KMS-11 (cell line): ENCODE results near the gene PRDM16.

Experiments
- H2AFZ ChIP-seq: fragments of 200-600 bp; sonication (generic); 2 replicates; pipeline ENCODE4 v1.6.1; 2016; ENCODE audit warnings: antibody characterized with exemption, mixed run types, low read depth
- H3K27ac ChIP-seq: fragments of 200-600 bp; sonication (generic); 2 replicates; pipeline ENCODE4 v1.6.1; 2016; ENCODE audit warnings: mild to moderate bottlenecking, mixed run types
- H3K27me3 ChIP-seq: fragments of 200-600 bp; sonication (generic); 2 replicates; pipeline ENCODE4 v1.6.1; 2017; ENCODE audit warnings: mild to moderate bottlenecking, low read depth, mixed run types, moderate library complexity; ENCODE audit not compliant: insufficient read depth
- H3K36me3 ChIP-seq: fragments of 200-600 bp; sonication (generic); 2 replicates; pipeline ENCODE4 v1.6.1; 2017; ENCODE audit warnings: mild to moderate bottlenecking, mixed run types; ENCODE audit not compliant: insufficient read depth
- H3K4me1 ChIP-seq: fragments of 200-600 bp; sonication (generic); 2 replicates; pipeline ENCODE4 v1.6.1; 2016; ENCODE audit warnings: mild to moderate bottlenecking, low read depth, mixed run types; ENCODE audit not compliant: poor library complexity, severe bottlenecking
- H3K4me2 ChIP-seq: fragments of 200-600 bp; sonication (generic); 2 replicates; pipeline ENCODE4 v1.7.0; 2016; ENCODE audit warnings: mild to moderate bottlenecking, mixed run types
- H3K4me3 ChIP-seq: fragments of 200-600 bp; sonication (generic); IDR thresholded peaks from 2 replicates; pipeline ENCODE4 v1.6.1; 2017; ENCODE audit warnings: low read depth, low read length, mixed read lengths; ENCODE audit not compliant: insufficient read depth
- H3K79me2 ChIP-seq: fragments of 200-600 bp; sonication (generic); 2 replicates; pipeline ENCODE4 v1.6.1; 2016; ENCODE audit warnings: low read depth, mixed run types; ENCODE audit not compliant: insufficient read depth
- H3K9ac ChIP-seq: fragments of 200-600 bp; sonication (generic); 2 replicates; pipeline ENCODE4 v1.6.1; 2016; ENCODE audit warnings: mild to moderate bottlenecking, mixed run types
- H4K20me1 ChIP-seq: fragments of 200-600 bp; sonication (generic); 2 replicates; pipeline ENCODE4 v1.6.1; 2016; ENCODE audit warnings: mild to moderate bottlenecking, mixed run types; ENCODE audit not compliant: insufficient read depth
- TF ChIP-seq, protein P1 (sequence below): fragments of 200-600 bp; sonication (generic); conservative IDR thresholded peaks from 2 replicates; pipeline ENCODE4 v1.6.1; 2017; ENCODE audit warnings: low read depth, mild to moderate bottlenecking, antibody characterized with exemption, low read length, moderate library complexity, mixed read lengths

The PRDM16 gene

DNA sequence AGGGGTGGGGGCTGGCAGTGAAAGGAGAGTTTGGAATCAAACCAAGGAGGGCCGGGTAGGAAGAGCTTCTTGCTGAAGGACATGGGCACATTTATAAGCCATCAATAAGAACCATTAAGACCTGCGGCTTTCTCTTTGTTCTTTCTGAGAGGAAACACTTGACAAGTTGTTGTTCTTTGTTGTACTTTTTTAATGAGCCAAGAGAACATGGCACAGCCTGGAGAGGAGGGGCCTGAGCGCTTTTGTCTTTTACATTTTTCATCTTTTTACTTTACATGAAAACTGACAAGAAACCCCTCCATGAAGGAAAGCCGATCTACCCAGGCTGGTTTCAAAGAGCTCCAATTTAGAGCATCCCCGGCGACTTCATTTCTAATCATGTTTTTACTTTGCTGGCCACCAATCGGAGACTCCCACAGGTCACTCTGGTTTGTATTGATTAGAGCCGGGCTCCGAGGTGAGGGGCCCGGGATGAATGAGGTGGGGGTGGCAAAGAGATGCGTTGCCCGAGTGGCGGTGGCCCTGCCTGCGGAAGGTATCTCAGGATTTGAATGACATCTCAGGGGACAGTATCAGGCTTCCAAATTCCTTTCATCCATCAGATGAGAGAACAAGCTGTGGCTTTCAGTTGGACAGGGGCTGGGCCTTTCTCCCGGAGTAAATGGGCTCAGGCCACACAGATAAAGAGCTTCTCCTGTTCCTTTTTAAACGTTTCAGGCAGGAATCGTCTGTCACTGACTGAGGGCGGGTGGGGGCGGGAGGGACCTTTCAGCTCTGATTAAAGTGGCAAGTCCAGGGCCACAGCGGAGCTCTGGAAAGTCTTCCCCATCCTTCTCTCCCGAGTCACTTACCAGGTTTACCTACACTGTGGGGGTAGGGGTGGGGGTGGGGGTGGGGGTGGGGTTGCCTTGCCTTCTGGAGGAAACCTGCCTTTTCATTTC, 246.7 kb downstream of the PRDM16 start:
- no peak overlapping the region for H3K27ac ChIP-seq
- TF ChIP-seq, protein P1, sequence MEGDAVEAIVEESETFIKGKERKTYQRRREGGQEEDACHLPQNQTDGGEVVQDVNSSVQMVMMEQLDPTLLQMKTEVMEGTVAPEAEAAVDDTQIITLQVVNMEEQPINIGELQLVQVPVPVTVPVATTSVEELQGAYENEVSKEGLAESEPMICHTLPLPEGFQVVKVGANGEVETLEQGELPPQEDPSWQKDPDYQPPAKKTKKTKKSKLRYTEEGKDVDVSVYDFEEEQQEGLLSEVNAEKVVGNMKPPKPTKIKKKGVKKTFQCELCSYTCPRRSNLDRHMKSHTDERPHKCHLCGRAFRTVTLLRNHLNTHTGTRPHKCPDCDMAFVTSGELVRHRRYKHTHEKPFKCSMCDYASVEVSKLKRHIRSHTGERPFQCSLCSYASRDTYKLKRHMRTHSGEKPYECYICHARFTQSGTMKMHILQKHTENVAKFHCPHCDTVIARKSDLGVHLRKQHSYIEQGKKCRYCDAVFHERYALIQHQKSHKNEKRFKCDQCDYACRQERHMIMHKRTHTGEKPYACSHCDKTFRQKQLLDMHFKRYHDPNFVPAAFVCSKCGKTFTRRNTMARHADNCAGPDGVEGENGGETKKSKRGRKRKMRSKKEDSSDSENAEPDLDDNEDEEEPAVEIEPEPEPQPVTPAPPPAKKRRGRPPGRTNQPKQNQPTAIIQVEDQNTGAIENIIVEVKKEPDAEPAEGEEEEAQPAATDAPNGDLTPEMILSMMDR: no peak
- no peaks in the 10 kb centered on the region for H3K79me2 ChIP-seq
- H3K27me3 ChIP-seq: peaks cover 68% of the 10 kb centered on the region
- H2AFZ ChIP-seq: no peak overlapping the region
- no peaks in the 10 kb centered on the region for H3K36me3 ChIP-seq
- no peak overlapping the region for H3K4me3 ChIP-seq
- no peak overlapping the region for H3K9ac ChIP-seq
- H3K4me1 ChIP-seq: no peaks in the 10 kb centered on the region
- H4K20me1 ChIP-seq: no peaks in the 10 kb centered on the region
- H3K4me2 ChIP-seq: no peak overlapping the region

DNA sequence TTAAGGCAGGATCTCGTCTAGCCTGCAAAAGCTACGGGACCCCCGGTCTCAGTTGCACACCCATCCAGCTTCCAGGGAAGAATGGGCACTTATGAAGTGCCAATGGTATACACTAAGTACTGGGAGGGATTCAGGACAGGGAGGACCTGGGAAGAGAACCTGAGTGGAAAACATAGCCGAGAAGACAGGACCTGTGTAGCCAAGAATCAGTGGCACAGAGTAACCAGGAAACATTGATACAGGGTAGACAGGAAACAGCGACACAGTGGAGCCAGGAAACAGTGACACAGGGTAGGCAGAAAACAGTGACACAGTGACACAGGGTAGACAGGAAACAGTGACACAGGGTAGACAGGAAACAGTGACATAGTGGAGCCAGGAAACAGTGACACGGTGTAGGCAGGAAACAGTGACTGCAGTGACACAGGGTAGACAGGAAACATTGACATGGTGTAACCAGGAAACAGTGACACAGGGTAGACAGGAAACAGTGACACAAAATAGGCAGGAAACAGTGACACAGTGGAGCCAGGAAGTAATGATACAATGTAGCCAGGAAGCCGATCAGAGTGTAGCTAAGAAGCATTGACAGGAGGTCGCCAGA, 247.4 kb downstream of the PRDM16 start:
- no peaks in the 10 kb centered on the region for H3K4me1 ChIP-seq
- H4K20me1 ChIP-seq: no peaks in the 10 kb centered on the region
- H3K27me3 ChIP-seq: peaks cover 62% of the 10 kb centered on the region
- no peak overlapping the region for H2AFZ ChIP-seq
- H3K4me3 ChIP-seq: no peak overlapping the region
- H3K79me2 ChIP-seq: no peaks in the 10 kb centered on the region
- no peak overlapping the region for H3K9ac ChIP-seq
- H3K4me2 ChIP-seq: no peak overlapping the region
- no peaks in the 10 kb centered on the region for H3K36me3 ChIP-seq
- H3K27ac ChIP-seq: no peak overlapping the region
- TF ChIP-seq, protein P1: no peak

DNA sequence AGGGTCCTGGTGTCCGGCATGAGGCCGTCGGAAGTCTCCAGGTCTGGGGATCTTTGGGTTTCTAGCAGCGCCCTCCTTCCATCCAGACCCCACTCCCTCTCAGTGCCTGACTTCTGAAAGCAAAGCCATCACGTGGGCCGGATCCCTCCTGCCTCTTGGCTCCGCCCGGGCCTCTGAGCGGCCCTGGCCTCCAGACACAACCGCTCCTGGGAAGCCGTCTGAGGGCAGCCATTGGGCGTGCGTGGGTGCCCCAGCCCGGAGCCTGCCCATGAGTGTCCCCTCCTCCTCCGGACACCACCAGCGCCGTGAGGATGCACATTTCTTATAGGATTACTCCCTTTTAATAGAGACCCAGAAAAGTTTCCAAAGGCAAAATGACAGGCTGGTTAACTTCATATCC, 248.5 kb downstream of the PRDM16 start:
- Histone ChIP-seq H3K4me1 (no peaks in the 10 kb centered on the region), H3K4me3 (no peak overlapping the region), H3K27ac (no peak overlapping the region), H3K4me2 (no peak overlapping the region), H3K9ac (no peak overlapping the region), H4K20me1 (no peaks in the 10 kb centered on the region), H2AFZ (no peak overlapping the region), H3K79me2 (no peaks in the 10 kb centered on the region), H3K27me3 (peaks cover 53% of the 10 kb centered on the region), H3K36me3 (no peaks in the 10 kb centered on the region)
- TF ChIP-seq, protein P1: no peak

DNA sequence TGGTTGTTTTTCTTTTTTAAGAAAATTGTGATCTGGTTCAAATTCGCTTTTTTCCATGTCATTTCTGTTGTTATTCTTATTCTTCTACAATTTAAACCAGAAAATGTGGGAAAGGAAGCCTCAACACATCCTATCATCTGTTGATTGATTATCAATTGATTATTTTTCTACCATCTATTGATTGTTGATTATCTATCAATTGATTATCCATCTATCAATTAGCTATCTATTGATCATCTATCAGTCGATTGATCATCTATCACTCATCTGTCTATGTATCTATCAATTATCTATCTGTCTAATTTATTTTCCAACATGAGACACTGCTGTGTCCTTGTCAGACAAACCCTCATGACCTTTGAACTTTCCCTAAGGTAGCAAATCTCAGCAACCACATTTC, 249.3 kb downstream of the PRDM16 start:
- TF ChIP-seq, protein P1: no peak
- H3K4me3 ChIP-seq: no peak overlapping the region
- H3K4me2 ChIP-seq: no peak overlapping the region
- no peaks in the 10 kb centered on the region for H3K4me1 ChIP-seq
- H3K9ac ChIP-seq: no peak overlapping the region
- H3K27ac ChIP-seq: no peak overlapping the region
- peaks cover 49% of the 10 kb centered on the region for H3K27me3 ChIP-seq
- H4K20me1 ChIP-seq: no peaks in the 10 kb centered on the region
- no peaks in the 10 kb centered on the region for H3K36me3 ChIP-seq
- no peak overlapping the region for H2AFZ ChIP-seq
- H3K79me2 ChIP-seq: no peaks in the 10 kb centered on the region
